Endothelial cell (in vitro differentiated cells): Measurements from ENCODE around the gene PBLD. TPM values are rescaled to one million over a fixed set of nuclear protein-coding genes. Genes with fewer than 3 reads are reported as not detected.

Experiments used
- DNase-seq: peaks from one replicate; pipeline ENCODE4 v3.0.0; 2021; ENCODE audit warnings: low spot score
- H3K27ac Mint-ChIP-seq: one replicate; pipeline ENCODE4 v1.8.0; 2021; ENCODE audit warnings: mixed read lengths, inconsistent platforms; ENCODE audit not compliant: unreplicated experiment
- H3K27me3 Mint-ChIP-seq: one replicate; pipeline ENCODE4 v1.8.0; 2021; ENCODE audit warnings: mild to moderate bottlenecking, moderate library complexity, mixed read lengths, inconsistent platforms; ENCODE audit not compliant: unreplicated experiment
- H3K36me3 Mint-ChIP-seq: one replicate; pipeline ENCODE4 v1.8.0; 2021; ENCODE audit warnings: mild to moderate bottlenecking, low read depth, mixed read lengths, inconsistent platforms; ENCODE audit not compliant: unreplicated experiment
- H3K4me1 Mint-ChIP-seq: one replicate; pipeline ENCODE4 v1.8.0; 2021; ENCODE audit warnings: mild to moderate bottlenecking, mixed read lengths, inconsistent platforms; ENCODE audit not compliant: unreplicated experiment
- H3K4me3 Mint-ChIP-seq: one replicate; pipeline ENCODE4 v1.8.0; 2021; ENCODE audit warnings: mild to moderate bottlenecking, mixed read lengths, inconsistent platforms; ENCODE audit not compliant: unreplicated experiment
- H3K9me3 Mint-ChIP-seq: one replicate; pipeline ENCODE4 v1.8.0; 2021; ENCODE audit warnings: mixed read lengths, inconsistent platforms; ENCODE audit not compliant: unreplicated experiment
- total RNA-seq: library from RNA; stranded (reverse); fragmentation: NEBNext Ultra II Directional; extraction: Animal tissue kit (Norgen Biotek cat#: 25700); gene quantifications from one replicate; pipeline ENCODE4 v1.2.1, GENCODE V29; 2021; ENCODE audit not compliant: unreplicated experiment
- TF ChIP-seq, protein P1 (sequence below): fragments of 200-600 bp; sonication (generic); IDR thresholded peaks from one replicate; pipeline ENCODE4 v1.5.0; 2021; ENCODE audit warnings: antibody characterized with exemption; ENCODE audit not compliant: unreplicated experiment

PBLD gene
- total RNA-seq, 1 donor from 2014 or later, result 3.2 TPM

DNA sequence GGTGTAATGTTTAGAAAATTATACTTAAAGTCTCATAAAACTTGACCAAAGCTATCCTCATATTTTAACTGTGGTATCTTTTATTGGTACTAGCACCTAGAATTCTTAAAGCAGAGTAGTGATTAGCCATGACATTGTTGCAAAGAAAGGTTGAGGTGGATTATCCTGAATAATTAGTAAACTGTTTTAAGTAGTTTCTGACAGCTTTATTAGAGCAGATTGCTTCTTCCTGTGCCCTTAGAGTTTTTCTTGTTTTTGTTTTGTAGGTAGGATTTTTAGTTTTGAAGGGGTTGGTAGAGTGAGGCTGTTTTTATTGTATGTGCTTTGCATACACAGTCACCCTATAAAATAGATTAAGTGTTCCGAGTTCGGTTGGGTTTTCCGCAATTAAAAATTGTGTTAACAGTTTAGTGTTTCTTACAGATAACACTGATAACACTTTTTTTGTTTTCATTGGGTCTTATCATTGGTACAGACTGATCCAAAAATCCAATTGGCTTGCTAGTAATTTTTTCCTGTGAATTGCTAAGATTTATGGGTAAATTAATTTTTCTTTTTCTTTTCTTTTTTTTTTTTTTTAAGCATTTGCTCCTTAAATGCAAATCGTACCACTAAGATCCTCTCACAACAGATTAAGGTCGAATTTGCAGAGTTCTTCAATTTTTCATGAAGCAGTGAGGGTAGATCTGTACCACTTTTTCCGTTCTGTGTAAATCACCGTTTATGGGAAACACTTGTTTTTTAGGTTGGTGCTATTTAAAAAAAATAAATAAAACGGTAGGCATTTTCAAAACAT lies 2.1 kb upstream of the PBLD start:
- no peak for DNase-seq
- TF ChIP-seq, protein P1, sequence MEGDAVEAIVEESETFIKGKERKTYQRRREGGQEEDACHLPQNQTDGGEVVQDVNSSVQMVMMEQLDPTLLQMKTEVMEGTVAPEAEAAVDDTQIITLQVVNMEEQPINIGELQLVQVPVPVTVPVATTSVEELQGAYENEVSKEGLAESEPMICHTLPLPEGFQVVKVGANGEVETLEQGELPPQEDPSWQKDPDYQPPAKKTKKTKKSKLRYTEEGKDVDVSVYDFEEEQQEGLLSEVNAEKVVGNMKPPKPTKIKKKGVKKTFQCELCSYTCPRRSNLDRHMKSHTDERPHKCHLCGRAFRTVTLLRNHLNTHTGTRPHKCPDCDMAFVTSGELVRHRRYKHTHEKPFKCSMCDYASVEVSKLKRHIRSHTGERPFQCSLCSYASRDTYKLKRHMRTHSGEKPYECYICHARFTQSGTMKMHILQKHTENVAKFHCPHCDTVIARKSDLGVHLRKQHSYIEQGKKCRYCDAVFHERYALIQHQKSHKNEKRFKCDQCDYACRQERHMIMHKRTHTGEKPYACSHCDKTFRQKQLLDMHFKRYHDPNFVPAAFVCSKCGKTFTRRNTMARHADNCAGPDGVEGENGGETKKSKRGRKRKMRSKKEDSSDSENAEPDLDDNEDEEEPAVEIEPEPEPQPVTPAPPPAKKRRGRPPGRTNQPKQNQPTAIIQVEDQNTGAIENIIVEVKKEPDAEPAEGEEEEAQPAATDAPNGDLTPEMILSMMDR, result no peak
- Mint-ChIP-seq H3K27me3 (peaks cover 16% of the 10 kb centered on the region), H3K4me3 (peak overlapping the region; percentile 99), H3K9me3 (no peaks in the 10 kb centered on the region), H3K4me1 (peaks cover 48% of the 10 kb centered on the region), H3K27ac (peak overlapping the region; percentile 53), H3K36me3 (peaks cover 27% of the 10 kb centered on the region)

DNA sequence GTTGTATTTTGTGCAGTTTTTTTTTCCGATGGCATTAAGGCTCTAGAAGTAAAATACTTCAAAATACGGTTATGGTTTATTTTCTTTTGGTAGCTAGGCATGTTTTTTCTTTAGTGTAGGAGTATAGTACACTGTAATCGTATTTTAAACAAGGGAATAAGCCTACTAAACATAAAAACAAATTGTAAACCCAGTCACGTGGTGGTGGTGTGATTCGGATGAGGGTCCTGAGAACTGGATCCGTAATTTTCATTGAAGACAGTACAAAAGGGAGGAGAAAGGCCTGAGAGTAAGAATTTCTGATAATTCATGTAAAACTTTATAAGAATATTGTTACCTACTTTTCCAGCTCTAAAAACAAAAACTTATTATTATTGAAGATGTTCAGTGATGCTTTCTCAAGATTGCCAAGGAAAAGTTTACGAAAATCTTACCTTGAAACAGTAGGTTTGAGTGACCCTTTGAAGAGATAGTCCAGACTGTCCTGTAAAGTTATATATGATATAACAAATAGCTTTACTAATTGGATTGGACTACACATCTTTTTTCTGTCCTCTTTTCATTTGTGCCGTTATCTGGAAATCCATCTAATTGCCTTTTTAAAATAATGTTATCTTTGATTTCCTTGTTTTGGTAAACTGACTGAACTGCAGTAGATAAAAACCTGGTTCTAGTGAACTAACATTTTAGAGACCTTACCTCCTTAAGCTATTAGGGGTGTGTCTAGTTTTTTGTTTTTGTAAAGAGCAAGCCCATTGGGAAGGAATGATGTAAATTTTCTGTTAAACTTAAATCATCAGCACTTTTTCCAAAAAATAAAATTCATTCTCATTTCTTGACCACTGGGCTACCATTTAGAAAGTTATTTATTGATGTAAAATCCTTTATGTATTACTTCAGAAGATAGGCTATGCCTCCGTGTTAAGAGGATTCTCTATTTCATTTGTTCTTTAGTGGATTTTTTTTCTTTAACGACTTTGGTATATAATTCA lies 1.0 kb upstream of the PBLD start:
- peak overlapping the region; percentile 100 for H3K27ac Mint-ChIP-seq
- H3K36me3 Mint-ChIP-seq, result peaks cover 21% of the 10 kb centered on the region
- no peaks in the 10 kb centered on the region for H3K9me3 Mint-ChIP-seq
- no peak for DNase-seq
- peaks cover 18% of the 10 kb centered on the region for H3K27me3 Mint-ChIP-seq
- peaks cover 48% of the 10 kb centered on the region for H3K4me1 Mint-ChIP-seq
- TF ChIP-seq, protein P1, result no peak
- H3K4me3 Mint-ChIP-seq, result peak overlapping the region; percentile 99

DNA sequence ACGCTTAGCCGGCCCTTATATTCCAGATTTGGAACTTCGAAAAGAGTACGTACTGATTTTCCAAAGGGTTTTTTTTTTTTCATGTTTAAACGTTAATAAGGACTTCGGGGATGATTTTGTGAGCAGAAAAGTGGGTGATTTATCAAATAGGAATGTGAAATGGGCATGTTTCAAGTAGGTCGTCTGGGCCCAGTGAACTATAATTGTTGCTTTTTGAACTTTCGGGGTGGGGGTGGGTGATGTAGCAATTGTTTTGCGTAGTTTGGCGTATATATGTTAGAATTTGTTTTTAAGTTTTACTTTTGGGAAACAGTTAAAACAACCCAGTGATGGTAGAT lies 299 bp upstream of the PBLD start:
- peaks cover 52% of the 10 kb centered on the region for H3K4me1 Mint-ChIP-seq
- peaks cover 18% of the 10 kb centered on the region for H3K27me3 Mint-ChIP-seq
- DNase-seq, result no peak
- H3K36me3 Mint-ChIP-seq, result peaks cover 16% of the 10 kb centered on the region
- H3K27ac Mint-ChIP-seq, result peak overlapping the region; percentile 100
- TF ChIP-seq, protein P1, result no peak
- H3K4me3 Mint-ChIP-seq, result peak overlapping the region; percentile 99
- no peaks in the 10 kb centered on the region for H3K9me3 Mint-ChIP-seq

DNA sequence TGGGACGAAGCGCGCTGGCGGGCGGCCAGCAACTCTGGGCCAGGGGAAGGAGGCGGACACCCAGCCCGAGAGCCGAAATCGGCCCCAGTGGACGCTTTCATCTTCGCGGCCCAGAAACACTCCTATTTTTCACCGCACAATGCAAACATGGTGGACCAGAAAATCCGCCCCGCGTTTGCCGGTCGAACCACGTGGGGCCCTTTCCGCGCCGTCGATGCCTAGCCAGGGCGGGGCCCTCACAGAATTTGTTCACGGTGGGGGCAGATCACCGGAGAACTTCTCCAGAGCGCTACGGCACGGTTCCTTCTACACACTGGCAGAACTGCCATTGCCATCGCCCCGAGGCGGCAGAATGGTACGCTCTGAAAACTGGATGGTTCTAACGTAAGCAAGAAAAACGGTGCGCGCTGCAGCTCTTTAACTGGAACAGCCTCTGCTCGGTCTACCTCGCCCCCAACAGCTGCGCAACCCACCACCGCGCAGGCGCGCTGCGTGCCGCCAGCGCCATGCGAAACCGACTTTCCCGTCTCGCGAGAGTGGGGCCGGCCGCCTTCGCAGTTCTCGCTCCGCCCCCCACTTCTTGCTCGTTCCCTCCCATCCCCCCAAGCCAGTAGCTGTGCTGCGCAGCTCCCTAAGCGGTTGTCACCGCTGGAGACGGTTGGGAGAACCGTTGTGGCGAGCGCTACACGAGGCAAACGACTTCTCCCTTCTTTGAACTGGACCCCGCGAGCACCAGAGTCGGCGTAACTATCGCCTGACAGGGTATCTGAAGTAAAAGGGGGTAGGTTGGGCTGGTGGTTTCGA lies 1.1 kb downstream of the PBLD start, which contains the start of gene HNRNPH3:
Gene HNRNPH3 (plus strand): TSS at position 610 of the 804 bp plus-strand sequence. CDS start 5,158 bp downstream, outside the sequence.
- H3K4me1 Mint-ChIP-seq, result peaks cover 42% of the 10 kb centered on the region
- H3K27ac Mint-ChIP-seq, result peak within 1 kb of the TSS; percentile 100
- TF ChIP-seq, protein P1, result no peak
- H3K4me3 Mint-ChIP-seq, result peak within 1 kb of the TSS; percentile 99
- H3K36me3 Mint-ChIP-seq, result peaks cover 10% of the 10 kb centered on the region
- H3K9me3 Mint-ChIP-seq, result no peaks in the 10 kb centered on the region
- peaks cover 18% of the 10 kb centered on the region for H3K27me3 Mint-ChIP-seq
- DNase-seq, result peak; percentile 99
